Lower lobe of right lung (tissue), 2 donors: Measurements from ENCODE around the gene TAF11L14. TPM values are rescaled to one million over a fixed set of nuclear protein-coding genes. Genes with fewer than 3 reads are reported as not detected.

Experiments used
- ATAC-seq, 2 donors: fragments of 200-7000 bp; cut with Tn5 transposase; one replicate each; pipeline ENCODE4 v1.9.1; 2020 to 2022; ENCODE audit warnings: mild to moderate bottlenecking in 2 of 2, moderate library complexity in 2 of 2
- DNase-seq: peaks from one replicate; pipeline ENCODE4 v3.0.0-alpha.2; 2020
- H3K27ac ChIP-seq: fragments of 200-600 bp; one replicate; pipeline ENCODE4 v1.8.0; 2022
- H3K27me3 ChIP-seq: fragments of 200-600 bp; one replicate; pipeline ENCODE4 v1.8.0; 2022; ENCODE audit warnings: low read depth
- H3K36me3 ChIP-seq: fragments of 200-600 bp; one replicate; pipeline ENCODE4 v1.8.0; 2022; ENCODE audit warnings: mild to moderate bottlenecking
- H3K4me1 ChIP-seq: fragments of 200-600 bp; one replicate; pipeline ENCODE4 v1.8.0; 2022
- H3K4me3 ChIP-seq: fragments of 200-600 bp; one replicate; pipeline ENCODE4 v1.8.0; 2022; ENCODE audit warnings: mild to moderate bottlenecking
- H3K9me3 ChIP-seq: fragments of 200-600 bp; one replicate; pipeline ENCODE4 v1.8.0; 2022
- intact Hi-C: fragments of 100-400 bp; cut with DNase I; formaldehyde crosslinking; loops from one replicate; pipeline ENCODE4 v1.11.0; 2022
- total RNA-seq: library from RNA; stranded (reverse); fragmentation: NEBNext Ultra II Directional; extraction: Animal tissue kit (Norgen Biotek cat#: 25700); gene quantifications from one replicate; pipeline ENCODE4 v1.2.1, GENCODE V29; 2021
- TF ChIP-seq, protein P1 (sequence below): fragments of 200-600 bp; IDR thresholded peaks from one replicate; pipeline ENCODE4 v1.8.0; 2022; ENCODE audit warnings: antibody characterized with exemption, mild to moderate bottlenecking
- donor health status: DM: no; HTN: yes; CAD: no; lungs with severe emphysema.

TAF11L14 gene
- total RNA-seq, 1 donor from 2014 or later = not detected

DNA sequence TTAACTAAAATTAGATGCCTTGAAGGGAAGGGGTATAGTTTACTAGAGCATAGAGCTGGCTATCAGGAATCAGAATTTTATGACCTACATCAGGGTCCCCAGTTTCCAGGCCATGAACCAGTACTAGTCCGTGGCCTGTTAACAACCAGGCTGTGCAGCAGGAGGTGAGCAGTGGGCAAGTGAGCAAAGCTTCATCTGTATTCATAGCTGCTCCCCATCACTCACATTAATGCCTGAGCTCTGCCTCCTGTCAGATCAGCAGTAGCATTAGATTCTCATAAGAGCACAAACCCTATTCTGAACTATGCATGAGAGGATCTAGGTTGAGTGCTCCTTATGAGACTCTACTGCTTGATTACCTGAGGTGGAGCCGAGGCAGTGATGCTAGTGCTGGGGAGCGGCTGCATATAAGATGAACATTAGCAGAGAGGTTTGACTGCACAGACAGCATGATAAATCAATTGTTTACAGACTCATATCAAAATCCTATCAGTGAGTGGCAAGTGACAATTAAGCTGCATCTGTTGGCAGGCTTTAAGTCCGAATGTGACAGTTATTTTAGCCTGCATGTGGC is 44.6 kb downstream of the TAF11L14 start:
- Histone ChIP-seq H3K36me3 (no peaks in the 10 kb centered on the region), H3K4me1 (no peaks in the 10 kb centered on the region), H3K9me3 (no peaks in the 10 kb centered on the region), H3K27me3 (no peaks in the 10 kb centered on the region), H3K27ac (no peak overlapping the region), H3K4me3 (no peak overlapping the region)
- no peak for ATAC-seq
- intact Hi-C loops = no loop called here
- no peak for DNase-seq
- TF ChIP-seq, protein P1, sequence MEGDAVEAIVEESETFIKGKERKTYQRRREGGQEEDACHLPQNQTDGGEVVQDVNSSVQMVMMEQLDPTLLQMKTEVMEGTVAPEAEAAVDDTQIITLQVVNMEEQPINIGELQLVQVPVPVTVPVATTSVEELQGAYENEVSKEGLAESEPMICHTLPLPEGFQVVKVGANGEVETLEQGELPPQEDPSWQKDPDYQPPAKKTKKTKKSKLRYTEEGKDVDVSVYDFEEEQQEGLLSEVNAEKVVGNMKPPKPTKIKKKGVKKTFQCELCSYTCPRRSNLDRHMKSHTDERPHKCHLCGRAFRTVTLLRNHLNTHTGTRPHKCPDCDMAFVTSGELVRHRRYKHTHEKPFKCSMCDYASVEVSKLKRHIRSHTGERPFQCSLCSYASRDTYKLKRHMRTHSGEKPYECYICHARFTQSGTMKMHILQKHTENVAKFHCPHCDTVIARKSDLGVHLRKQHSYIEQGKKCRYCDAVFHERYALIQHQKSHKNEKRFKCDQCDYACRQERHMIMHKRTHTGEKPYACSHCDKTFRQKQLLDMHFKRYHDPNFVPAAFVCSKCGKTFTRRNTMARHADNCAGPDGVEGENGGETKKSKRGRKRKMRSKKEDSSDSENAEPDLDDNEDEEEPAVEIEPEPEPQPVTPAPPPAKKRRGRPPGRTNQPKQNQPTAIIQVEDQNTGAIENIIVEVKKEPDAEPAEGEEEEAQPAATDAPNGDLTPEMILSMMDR = no peak

DNA sequence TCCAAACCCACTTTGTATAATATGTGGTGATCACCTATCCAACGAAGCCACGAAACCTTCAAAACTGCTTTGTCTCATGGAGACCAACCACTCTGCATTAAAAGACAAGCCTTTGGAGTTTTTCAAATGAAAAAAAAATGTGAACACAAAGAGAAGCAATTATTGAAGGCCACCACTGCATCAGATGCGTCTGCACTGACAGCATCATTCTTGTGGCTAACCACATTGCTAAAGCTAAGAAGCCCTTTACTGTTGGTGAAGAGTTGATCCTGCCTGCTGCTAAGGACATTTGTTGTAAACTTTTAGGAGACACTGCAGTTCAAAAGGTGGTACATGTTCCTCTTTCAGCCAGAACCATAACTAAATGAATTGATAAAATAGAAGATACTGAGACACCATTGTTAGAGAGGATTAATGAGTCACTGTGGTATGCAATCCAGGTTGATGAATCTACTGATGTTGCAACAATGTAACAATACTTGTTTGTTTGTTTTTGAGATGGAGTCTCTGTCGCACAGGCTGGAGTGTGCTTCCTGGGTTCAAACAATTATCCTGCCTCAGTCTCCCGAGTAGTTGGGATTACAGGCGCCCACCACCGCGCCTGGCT is 45.4 kb downstream of the TAF11L14 start:
- Histone ChIP-seq H3K36me3 (no peaks in the 10 kb centered on the region), H3K4me3 (no peak overlapping the region), H3K27me3 (no peaks in the 10 kb centered on the region), H3K27ac (no peak overlapping the region), H3K9me3 (no peaks in the 10 kb centered on the region), H3K4me1 (no peaks in the 10 kb centered on the region)
- ATAC-seq (no peak), DNase-seq (no peak)
- intact Hi-C loops = no loop called here
- TF ChIP-seq, protein P1 = no peak

DNA sequence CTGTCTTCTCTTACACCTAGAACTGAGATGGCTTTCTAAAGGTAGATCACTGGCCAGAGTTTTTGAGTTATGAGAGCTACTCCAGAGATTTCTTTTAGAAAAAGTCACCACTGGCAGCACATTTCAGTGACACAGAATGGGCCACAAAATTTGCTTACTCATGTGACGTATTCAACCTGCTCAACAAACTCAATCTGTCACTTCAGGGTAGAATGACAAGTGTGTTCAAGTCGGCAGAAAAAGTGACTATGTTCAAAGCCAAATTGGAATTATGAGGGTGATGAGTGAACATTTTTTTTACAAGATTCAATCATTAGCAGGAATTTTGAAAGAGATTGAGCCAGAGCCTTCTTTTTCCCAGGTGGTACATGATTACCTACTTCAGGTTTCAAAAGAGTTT is 46.5 kb downstream of the TAF11L14 start:
- TF ChIP-seq, protein P1 = no peak
- Histone ChIP-seq H3K4me1 (no peaks in the 10 kb centered on the region), H3K27ac (no peak overlapping the region), H3K4me3 (no peak overlapping the region), H3K9me3 (no peaks in the 10 kb centered on the region), H3K36me3 (no peaks in the 10 kb centered on the region), H3K27me3 (no peaks in the 10 kb centered on the region)
- ATAC-seq (no peak), DNase-seq (no peak)
- intact Hi-C loops = no loop called here

Other genes starting within 250 kb of the TAF11L14 start
- gene TAF11L2, start 136.2 kb upstream of the TAF11L14 start, total RNA-seq = not detected
- not detected for gene TAF11L3, start 116.1 kb upstream of the TAF11L14 start, total RNA-seq
- gene TAF11L4, start 112.7 kb upstream of the TAF11L14 start, total RNA-seq = not detected
- not detected for gene TAF11L5, start 109.2 kb upstream of the TAF11L14 start, total RNA-seq
- gene TAF11L6, start 105.8 kb upstream of the TAF11L14 start, total RNA-seq = not detected
- gene TAF11L7, start 48.7 kb upstream of the TAF11L14 start, total RNA-seq = not detected
- gene TAF11L8, start 43.5 kb upstream of the TAF11L14 start, total RNA-seq = not detected
- gene TAF11L9, start 40.1 kb upstream of the TAF11L14 start, total RNA-seq = not detected
- not detected for gene TAF11L10, start 36.6 kb upstream of the TAF11L14 start, total RNA-seq
- gene TAF11L11, start 30.3 kb upstream of the TAF11L14 start, total RNA-seq = not detected
- gene TAF11L12, start 24.1 kb upstream of the TAF11L14 start, total RNA-seq = not detected
- gene TAF11L13, start 2.4 kb upstream of the TAF11L14 start, total RNA-seq = not detected